Stimulated activated CD4-positive, alpha-beta T cell treated with anti-CD3 and anti-CD28 coated beads, Interleukin-15, amount 100 ng/mL, for 1 hour (primary cell): ENCODE measurements around the gene CPN2.
A peak's percentile ranks its signal among the peaks of the same experiment; 100 is the strongest.

Experiments
- DNase-seq, 2 donors: peaks; one replicate each; pipeline ENCODE4 v3.0.0-alpha.2; 2020; ENCODE audit warnings: low read depth in 1 of 2, low spot score in 1 of 2

Gene CPN2

GRCh38 chr3:194315088-194315964 lies 35.8 kb downstream of the CPN2 start:
- DNase-seq, result peak; percentile 73 to 82

- no peak for DNase-seq
Observed at GRCh38 chr3:194314388-194315068, 36.6 kb downstream of the CPN2 start.

GRCh38 chr3:194313560-194314387 lies 37.4 kb downstream of the CPN2 start:
- no peak for DNase-seq

- DNase-seq, result no peak
Observed at GRCh38 chr3:194312743-194313281, 38.3 kb downstream of the CPN2 start.

- DNase-seq, result no peak
Observed at GRCh38 chr3:194312186-194312742, 38.9 kb downstream of the CPN2 start.

- no peak for DNase-seq
Observed at GRCh38 chr3:194311000-194311399, 40.1 kb downstream of the CPN2 start.

GRCh38 chr3:194310060-194310835 lies 40.9 kb downstream of the CPN2 start:
- no peak for DNase-seq

GRCh38 chr3:194308601-194309449 lies 42.3 kb downstream of the CPN2 start:
- no peak for DNase-seq

- DNase-seq, result no peak
Observed at GRCh38 chr3:194307849-194308248, 43.3 kb downstream of the CPN2 start.

GRCh38 chr3:194306771-194307640 lies 44.1 kb downstream of the CPN2 start:
- DNase-seq, result no peak

- peak in 1 of 2 donors; percentile 40 for DNase-seq
Observed at GRCh38 chr3:194306109-194306686, 44.9 kb downstream of the CPN2 start.

GRCh38 chr3:194305356-194306108 lies 45.6 kb downstream of the CPN2 start:
- no peak for DNase-seq

- no peak for DNase-seq
Observed at GRCh38 chr3:194304186-194304917, 46.8 kb downstream of the CPN2 start.

- no peak for DNase-seq
Observed at GRCh38 chr3:194303749-194304148, 47.4 kb downstream of the CPN2 start.

- no peak for DNase-seq
Observed at GRCh38 chr3:194301730-194302129, 49.4 kb downstream of the CPN2 start.

GRCh38 chr3:194300936-194301335 lies 50.2 kb downstream of the CPN2 start:
- no peak for DNase-seq

GRCh38 chr3:194300382-194300758 lies 50.8 kb downstream of the CPN2 start:
- DNase-seq, result no peak
